CD1c-positive myeloid dendritic cell (primary cell): ENCODE results near the gene VPS13D.

Experiments
- DNase-seq: peaks from one replicate; pipeline ENCODE4 v3.0.0-alpha.2; 2016; ENCODE audit errors: extremely low spot score

The VPS13D gene

GRCh38 chr1:12406211-12407021, 176.6 kb downstream of the VPS13D start:
- DNase-seq: peak; percentile 20

GRCh38 chr1:12407050-12407961, 177.5 kb downstream of the VPS13D start:
- peak; percentile 15 for DNase-seq

GRCh38 chr1:12407962-12408454, 178.2 kb downstream of the VPS13D start:
- no peak for DNase-seq

GRCh38 chr1:12408662-12409061, 178.8 kb downstream of the VPS13D start:
- peak; percentile 11 for DNase-seq

GRCh38 chr1:12409681-12410080, 179.9 kb downstream of the VPS13D start:
- DNase-seq: no peak

GRCh38 chr1:12410351-12410750, 180.5 kb downstream of the VPS13D start:
- DNase-seq: no peak

- DNase-seq: no peak
Measured at GRCh38 chr1:12411098-12411497, 181.3 kb downstream of the VPS13D start.

- no peak for DNase-seq
Measured at GRCh38 chr1:12411747-12412146, 181.9 kb downstream of the VPS13D start.

- no peak for DNase-seq
Measured at GRCh38 chr1:12412439-12412838, 182.6 kb downstream of the VPS13D start.

- no peak for DNase-seq
Measured at GRCh38 chr1:12413664-12414410, 184.0 kb downstream of the VPS13D start.

- no peak for DNase-seq
Measured at GRCh38 chr1:12414444-12415018, 184.7 kb downstream of the VPS13D start.

GRCh38 chr1:12415038-12415466, 185.2 kb downstream of the VPS13D start:
- DNase-seq: peak; percentile 20

- peak; percentile 54 for DNase-seq
Measured at GRCh38 chr1:12416101-12416500, 186.3 kb downstream of the VPS13D start.

GRCh38 chr1:12416744-12417143, 186.9 kb downstream of the VPS13D start:
- no peak for DNase-seq

GRCh38 chr1:12417389-12417788, 187.6 kb downstream of the VPS13D start:
- no peak for DNase-seq

- no peak for DNase-seq
Measured at GRCh38 chr1:12420171-12420570, 190.3 kb downstream of the VPS13D start.

GRCh38 chr1:12422488-12422887, 192.7 kb downstream of the VPS13D start:
- DNase-seq: no peak

GRCh38 chr1:12424087-12424529, 194.3 kb downstream of the VPS13D start:
- no peak for DNase-seq

GRCh38 chr1:12424793-12425192, 195.0 kb downstream of the VPS13D start:
- no peak for DNase-seq

- no peak for DNase-seq
Measured at GRCh38 chr1:12426030-12426429, 196.2 kb downstream of the VPS13D start.

GRCh38 chr1:12428334-12428733, 198.5 kb downstream of the VPS13D start:
- DNase-seq: no peak
